Common myeloid progenitor, CD34-positive (primary cell): ENCODE measurements around the gene GLOD4.
A peak's percentile ranks its signal among the peaks of the same experiment; 100 is the strongest.

ENCODE experiments used
- CTCF ChIA-PET: fragments of 350-600 bp; sonication (Branson Sonifier 250); formaldehyde crosslinking; loops from one replicate; lab custom pipeline; 2021; ENCODE audit warnings: antibody characterized with exemption; lab: Charles Lee
- POLR2A ChIA-PET: fragments of 350-600 bp; sonication (Branson Sonifier 250); formaldehyde crosslinking; loops from one replicate; lab custom pipeline; 2021; ENCODE audit warnings: antibody characterized with exemption; lab: Charles Lee
- DNase-seq, 3 donors: peaks; one replicate each; pipeline versions ENCODE4 v3.0.0 to v3.0.0-alpha.2; 2013
- H3K27ac ChIP-seq, 2 experiments: 1 replicate in 1 of 2; 2 replicates in 1 of 2; pipeline ENCODE4 v1.7.0; 2013; ENCODE audit warnings: inconsistent platforms in 2 of 2, low read length in 2 of 2, mild to moderate bottlenecking in 2 of 2, low read depth in 1 of 2, moderate library complexity in 1 of 2; ENCODE audit not compliant: severe bottlenecking in 2 of 2, insufficient read depth in 1 of 2, poor library complexity in 1 of 2
- H3K27me3 ChIP-seq, 5 experiments: replicated peaks in 2 of 5; 1 replicate in 3 of 5; 2 replicates in 2 of 5; pipeline versions ENCODE4 v1.6.1 to v1.7.0; 2013; ENCODE audit warnings: low read length in 4 of 5, mild to moderate bottlenecking in 2 of 5, moderate library complexity in 2 of 5, inconsistent platforms in 1 of 5; ENCODE audit not compliant: insufficient read depth in 5 of 5, control insufficient read depth in 4 of 5
- H3K36me3 ChIP-seq, 4 experiments: 1 replicate in 2 of 4; 2 replicates in 2 of 4; pipeline versions ENCODE4 v1.6.1 to v1.7.0; 2013; ENCODE audit warnings: low read length in 3 of 4, control low read depth in 1 of 4, mild to moderate bottlenecking in 1 of 4; ENCODE audit not compliant: control insufficient read depth in 4 of 4, insufficient read depth in 4 of 4
- H3K4me1 ChIP-seq, 4 experiments: 1 replicate in 3 of 4; 2 replicates in 1 of 4; pipeline versions ENCODE4 v1.6.1 to v1.7.1; 2013; ENCODE audit warnings: low read length in 3 of 4, mild to moderate bottlenecking in 3 of 4, control low read depth in 1 of 4, inconsistent platforms in 1 of 4, moderate library complexity in 1 of 4; ENCODE audit not compliant: control insufficient read depth in 4 of 4, insufficient read depth in 4 of 4; ENCODE audit errors: control extremely low read depth in 1 of 4
- H3K4me3 ChIP-seq, 7 experiments: 1 replicate in 4 of 7; 2 replicates in 3 of 7; pipeline versions ENCODE4 v1.5.1 to v1.7.0; 2013; ENCODE audit warnings: mild to moderate bottlenecking in 7 of 7, low read length in 6 of 7, moderate library complexity in 6 of 7, inconsistent platforms in 2 of 7, low read depth in 2 of 7, control low read depth in 1 of 7; ENCODE audit not compliant: insufficient read depth in 4 of 7, control insufficient read depth in 1 of 7; ENCODE audit errors: extremely low read depth in 1 of 7
- H3K9me3 ChIP-seq, 5 experiments: 1 replicate in 4 of 5; 2 replicates in 1 of 5; pipeline versions ENCODE4 v1.6.1 to v1.7.1; 2013; ENCODE audit warnings: low read length in 4 of 5, mild to moderate bottlenecking in 2 of 5, inconsistent platforms in 1 of 5, low read depth in 1 of 5, moderate library complexity in 1 of 5; ENCODE audit not compliant: control insufficient read depth in 4 of 5, insufficient read depth in 2 of 5; ENCODE audit errors: control extremely low read depth in 1 of 5
- WGBS: methylation state at CpG from one replicate; pipeline ENCODE4 v1.1.5; 2013; ENCODE audit not compliant: insufficient coverage; 5-methylcytosine and 5-hydroxymethylcytosine counted together

GLOD4 gene

DNA sequence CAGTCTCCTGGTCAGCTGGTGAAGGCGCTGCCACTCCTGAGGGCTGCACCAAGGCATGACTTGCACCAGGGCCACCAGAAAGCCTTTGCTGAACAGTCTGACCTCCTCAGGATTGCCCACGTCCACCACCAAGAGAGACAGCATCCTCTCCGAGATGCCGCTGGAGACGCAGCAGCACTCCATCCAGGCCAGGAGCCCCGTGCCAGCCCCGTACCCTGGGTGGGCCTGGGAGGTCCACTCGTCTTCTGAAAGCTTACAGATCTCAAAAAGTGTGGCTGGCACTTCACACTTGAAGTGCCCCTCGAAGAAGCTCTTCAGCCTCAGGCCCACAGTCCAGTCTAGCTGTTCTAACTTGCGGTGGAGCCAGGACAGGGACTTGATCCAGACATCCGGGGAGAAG, 36.7 kb downstream of the GLOD4 start:
- no peak for DNase-seq
- H3K27me3 ChIP-seq, result no peaks in the 10 kb centered on the region
- H3K4me1 ChIP-seq, result peaks cover 3 to 6% (median 6%) of the 10 kb centered on the region in 4 experiments
- no peak overlapping the region for H3K4me3 ChIP-seq
- H3K9me3 ChIP-seq, result peaks cover 0 to 3% (median 0%) of the 10 kb centered on the region in 5 experiments
- H3K27ac ChIP-seq, result no peak overlapping the region
- 93% methylated on average over 11 of the region's 11 CpGs for WGBS
- ChIA-PET CTCF (interaction anchor here (1.4 kb wide), 1 partner anchor 9 kb away, joined by 3 read pairs; no protein-coding TSS in a partner anchor), POLR2A (no interaction called here)
- peaks cover 16 to 85% (median 63%) of the 10 kb centered on the region in 4 experiments for H3K36me3 ChIP-seq

DNA sequence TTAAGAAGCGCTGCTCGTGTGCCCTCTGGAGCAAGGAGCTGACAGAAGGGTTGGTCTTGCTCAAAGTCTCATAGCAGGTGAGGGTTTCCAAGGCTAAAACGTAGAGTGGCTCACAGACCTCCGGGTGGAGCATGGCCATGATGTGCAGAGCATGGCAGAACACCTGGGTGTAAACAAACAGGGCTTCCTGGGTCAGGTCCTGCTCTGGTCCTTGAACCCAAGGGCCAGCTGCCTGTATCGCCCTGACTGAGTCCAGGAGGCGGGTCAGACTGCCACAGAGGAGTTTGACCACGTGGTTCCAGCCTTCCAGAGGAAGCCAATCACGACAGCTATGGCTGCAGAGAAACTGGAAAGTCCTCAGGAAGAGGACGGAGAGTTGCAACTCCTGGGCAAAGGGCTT, 37.1 kb downstream of the GLOD4 start:
- ChIA-PET POLR2A (no interaction called here), CTCF (interaction anchor here (1.4 kb wide), 1 partner anchor 9 kb away, joined by 3 read pairs; no protein-coding TSS in a partner anchor)
- no peak overlapping the region for H3K27ac ChIP-seq
- DNase-seq, result no peak
- 85% methylated on average over 8 of the region's 9 CpGs for WGBS
- peaks cover 8% of the 10 kb centered on the region in 4 experiments for H3K4me1 ChIP-seq
- peaks cover 0 to 3% (median 0%) of the 10 kb centered on the region in 5 experiments for H3K9me3 ChIP-seq
- H3K27me3 ChIP-seq, result no peaks in the 10 kb centered on the region
- H3K36me3 ChIP-seq, result peaks cover 16 to 85% (median 63%) of the 10 kb centered on the region in 4 experiments
- H3K4me3 ChIP-seq, result no peak overlapping the region

DNA sequence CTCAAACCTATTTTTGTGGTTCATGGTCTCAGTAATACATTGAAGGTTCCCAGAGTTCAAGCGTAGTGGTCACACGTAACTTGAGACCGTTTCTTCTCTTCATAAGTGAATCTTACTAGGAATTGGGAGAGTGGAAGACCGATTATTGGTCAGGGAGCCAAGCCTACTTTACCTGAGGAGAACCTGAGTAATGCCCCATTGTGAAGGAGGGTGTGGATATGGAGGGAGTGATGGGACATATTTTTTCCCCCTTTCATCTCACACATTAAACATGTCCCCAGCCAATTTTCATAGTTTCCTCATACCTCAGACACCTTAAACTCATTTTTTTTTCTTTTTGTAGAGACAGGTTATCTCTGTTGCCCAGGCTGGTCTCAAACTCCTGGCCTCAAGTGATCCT, 38.9 kb downstream of the GLOD4 start:
- Histone ChIP-seq H3K36me3 (peaks cover 16 to 84% (median 61%) of the 10 kb centered on the region in 4 experiments), H3K4me1 (peaks cover 11 to 13% (median 13%) of the 10 kb centered on the region in 4 experiments), H3K4me3 (no peak overlapping the region), H3K9me3 (no peaks in the 10 kb centered on the region), H3K27ac (no peak overlapping the region), H3K27me3 (no peaks in the 10 kb centered on the region)
- WGBS, result 100% methylated on average over 3 of the region's 4 CpGs
- POLR2A ChIA-PET, result no interaction called here
- no peak for DNase-seq
- CTCF ChIA-PET, result no interaction called here

DNA sequence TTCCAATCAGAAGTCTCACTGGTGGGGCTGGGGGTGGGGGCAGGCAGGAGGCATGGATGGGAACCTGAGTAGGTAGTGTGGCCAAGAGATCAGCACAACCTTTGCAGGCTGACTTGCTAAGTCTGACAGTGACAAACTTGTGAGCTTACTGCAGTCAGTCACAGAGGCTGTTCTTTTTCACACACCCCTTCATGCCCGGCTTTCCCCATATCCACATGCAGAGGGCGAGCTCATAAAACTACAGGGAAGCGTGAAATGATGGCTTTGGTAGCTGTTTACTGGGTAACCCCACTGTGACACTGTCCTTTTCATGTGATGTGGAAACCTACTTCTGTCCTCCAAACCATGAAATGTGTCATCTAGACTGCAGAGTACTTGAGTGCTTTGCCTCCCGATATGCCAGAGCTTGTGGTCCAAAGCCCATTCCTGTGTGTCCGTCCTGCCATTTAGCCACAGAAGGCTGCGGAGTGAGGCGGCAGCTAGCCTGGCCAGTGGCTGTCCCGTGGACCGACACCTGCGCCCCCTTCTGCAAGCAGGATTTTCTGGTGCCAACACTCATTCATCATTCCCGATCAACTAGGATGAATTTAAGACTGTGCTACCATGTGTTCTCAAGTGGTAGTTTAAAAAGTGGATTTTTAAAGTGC, 39.8 kb downstream of the GLOD4 start:
- Histone ChIP-seq H3K4me1 (peaks cover 11 to 13% (median 13%) of the 10 kb centered on the region in 4 experiments), H3K4me3 (no peak overlapping the region), H3K9me3 (no peaks in the 10 kb centered on the region), H3K36me3 (peaks cover 16 to 80% (median 55%) of the 10 kb centered on the region in 4 experiments), H3K27me3 (no peaks in the 10 kb centered on the region), H3K27ac (no peak overlapping the region)
- ChIA-PET POLR2A (no interaction called here), CTCF (interaction anchor here (1.2 kb wide), 1 partner anchor 9 kb away, joined by 3 read pairs; no protein-coding TSS in a partner anchor)
- 96% methylated on average over 10 of the region's 11 CpGs for WGBS
- DNase-seq, result no peak

DNA sequence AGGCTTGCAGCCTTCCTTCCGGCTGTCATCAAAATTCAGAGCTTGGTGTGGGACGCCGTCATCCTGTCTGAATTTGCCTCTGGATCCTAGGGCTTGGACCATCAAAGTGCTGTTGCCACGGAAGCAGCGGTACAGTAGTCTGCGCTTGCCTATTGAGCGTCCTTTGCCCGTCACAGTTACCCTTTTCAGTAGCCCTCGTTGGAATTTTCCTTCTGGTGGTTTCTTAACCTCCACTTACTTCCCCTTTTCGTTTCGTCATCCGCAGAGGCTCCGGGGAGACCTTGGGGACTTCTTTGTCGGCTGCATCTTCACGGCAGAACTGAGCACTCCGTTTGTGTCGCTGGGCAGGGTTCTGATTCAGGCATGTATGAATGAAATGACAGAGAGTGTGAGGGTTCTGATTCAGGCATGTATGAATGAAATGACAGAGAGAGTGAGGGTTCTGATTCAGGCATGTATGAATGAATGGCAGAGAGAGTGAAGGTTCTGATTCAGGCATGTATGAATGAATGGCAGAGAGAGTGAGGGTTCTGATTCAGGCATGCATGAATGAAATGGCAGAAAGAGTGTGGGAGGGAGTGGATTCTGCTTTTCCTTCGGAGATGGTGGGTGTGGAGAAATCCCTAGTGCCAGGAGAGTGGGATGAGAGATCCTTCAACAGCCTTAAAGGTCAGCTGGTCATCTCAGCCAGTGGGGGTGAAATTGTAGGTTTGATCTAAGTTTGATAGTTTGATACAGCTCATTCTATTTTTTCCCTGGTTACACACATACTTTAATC, 41.7 kb downstream of the GLOD4 start:
- H3K4me3 ChIP-seq, result peak overlapping the region in 2 of 7 experiments; percentile 37
- ChIA-PET POLR2A (no interaction called here), CTCF (interaction anchor here (1.0 to 1.1 kb wide), 2 partner anchors 10 to 12 kb away, joined by 3 to 6 read pairs; no protein-coding TSS in a partner anchor)
- peaks cover 11 to 13% (median 13%) of the 10 kb centered on the region in 4 experiments for H3K4me1 ChIP-seq
- no peaks in the 10 kb centered on the region for H3K27me3 ChIP-seq
- H3K36me3 ChIP-seq, result peaks cover 10 to 66% (median 37%) of the 10 kb centered on the region in 4 experiments
- 2% methylated on average over 17 of the region's 18 CpGs for WGBS
- no peaks in the 10 kb centered on the region for H3K9me3 ChIP-seq
- DNase-seq, result peak; percentile 85 to 92 (median 92)
- H3K27ac ChIP-seq, result no peak overlapping the region

DNA sequence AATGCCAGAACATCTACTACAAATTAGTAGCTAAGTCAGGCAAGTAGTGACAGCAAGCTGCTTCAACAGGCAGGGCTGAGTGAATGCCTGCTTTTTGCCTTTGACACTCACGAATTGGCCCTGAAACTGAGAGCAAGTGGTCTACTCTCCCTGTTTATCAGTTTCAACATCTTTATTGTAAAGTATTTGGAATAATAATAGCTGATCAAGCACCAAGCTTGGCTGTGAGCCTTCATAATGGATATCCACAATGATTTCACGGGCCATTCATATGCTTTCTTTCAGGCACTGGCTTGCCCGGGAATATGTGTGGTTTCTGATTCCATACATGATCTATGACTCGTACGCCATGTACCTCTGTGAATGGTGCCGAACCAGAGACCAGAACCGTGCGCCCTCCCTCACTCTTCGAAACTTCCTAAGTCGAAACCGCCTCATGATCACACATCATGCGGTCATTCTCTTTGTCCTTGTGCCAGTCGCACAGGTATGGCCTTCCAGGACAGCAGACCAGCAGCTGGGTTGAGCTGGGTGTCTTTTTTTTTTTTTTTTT, 44.4 kb downstream of the GLOD4 start:
- WGBS, result 99% methylated on average over 8 of the region's 13 CpGs

More for the DNA sequence above, 44.4 kb downstream of the GLOD4 start:
- H3K9me3 ChIP-seq, result no peaks in the 10 kb centered on the region
- peaks cover 3 to 41% (median 16%) of the 10 kb centered on the region in 4 experiments for H3K36me3 ChIP-seq
- H3K4me3 ChIP-seq, result no peak overlapping the region
- ChIA-PET CTCF (interaction anchor here (0.9 to 1.1 kb wide), 3 partner anchors 11 to 15 kb away, joined by 3 read pairs; no protein-coding TSS in a partner anchor), POLR2A (no interaction called here)
- H3K27me3 ChIP-seq, result no peaks in the 10 kb centered on the region
- DNase-seq, result no peak
- H3K27ac ChIP-seq, result no peak overlapping the region
- H3K4me1 ChIP-seq, result peaks cover 11 to 25% (median 24%) of the 10 kb centered on the region in 4 experiments
